Transverse colon (tissue), 4 donors: Measurements from ENCODE around the gene BPNT1. TPM values are rescaled to one million over a fixed set of nuclear protein-coding genes. Genes with fewer than 3 reads are reported as not detected.

ENCODE experiments used
- DNase-seq: peaks from one replicate; pipeline ENCODE4 v3.0.0-alpha.2; 2019
- H3K27ac ChIP-seq, 4 donors: fragments of 200-600 bp; sonication (generic); 2 replicates each; pipeline ENCODE4 v1.5.1; 2016 to 2018; ENCODE audit warnings: inconsistent platforms in 4 of 4
- H3K27me3 ChIP-seq: fragments of 200-600 bp; sonication (generic); 2 replicates; pipeline ENCODE4 v1.5.1; 2017; ENCODE audit warnings: inconsistent platforms
- H3K36me3 ChIP-seq, 4 donors: fragments of 200-600 bp; sonication (generic); 2 replicates each; pipeline ENCODE4 v1.5.1; 2017 to 2019; ENCODE audit warnings: inconsistent platforms in 4 of 4
- H3K4me1 ChIP-seq, 4 donors: fragments of 200-600 bp; sonication (generic); 2 replicates each; pipeline ENCODE4 v1.5.1; 2017 to 2020; ENCODE audit warnings: inconsistent platforms in 4 of 4
- H3K4me3 ChIP-seq, 4 donors: fragments of 200-600 bp; sonication (generic); 1 replicate in 1 of 4; 2 replicates in 3 of 4; pipeline versions ENCODE4 v1.5.1 to v1.6.1; 2017 to 2019; ENCODE audit warnings: inconsistent platforms in 4 of 4
- H3K9me3 ChIP-seq, 2 donors: fragments of 200-600 bp; sonication (generic); 2 replicates each; pipeline ENCODE4 v1.5.1; 2017 to 2019; ENCODE audit warnings: inconsistent platforms in 2 of 2
- EP300 ChIP-seq: sonication (generic); formaldehyde crosslinking; IDR thresholded peaks from one replicate; pipeline ENCODE4 v1.6.1; 2017; ENCODE audit warnings: antibody characterized with exemption, low read depth
- POLR2A ChIP-seq: fragments of 450-650 bp; IDR thresholded peaks from one replicate; pipeline ENCODE4 v1.6.1; 2016; ENCODE audit warnings: antibody characterized with exemption, mild to moderate bottlenecking, moderate library complexity
- POLR2AphosphoS5 ChIP-seq, 3 donors: sonication (generic); formaldehyde crosslinking; IDR thresholded peaks; one replicate each; pipeline ENCODE4 v1.6.1; 2016; ENCODE audit warnings: antibody characterized with exemption in 3 of 3
- whole genome bisulfite sequencing, 2 donors: methylation state at CpG; one replicate each; pipeline ENCODE4 v1.1.5; 2018; ENCODE audit warnings: low coverage in 1 of 2; 5-methylcytosine and 5-hydroxymethylcytosine counted together
- in situ Hi-C, 4 donors: fragments of 200-750 bp; cut with MboI; loops; one replicate each; pipeline versions ENCODE4 v1.15.0 to v1.15.1; 2017; ENCODE audit warnings: low sequenced_read_pairs in 3 of 4, low pct_ligation_motif_present in 1 of 4, low pct_unique_long_range_greater_than_20kb in 1 of 4
- intact Hi-C: fragments of 100-400 bp; cut with DNase I; formaldehyde crosslinking; loops from one replicate; pipeline ENCODE4 v1.15.1; 2023; ENCODE audit warnings: low total_unique reads
- total RNA-seq, 4 donors: library from RNA; depleted of rRNA; stranded (reverse); fragments of >200 nt; gene quantifications; one replicate each; pipeline ENCODE4 v1.1.0, GENCODE V29; 2016
- TF ChIP-seq, protein P1 (sequence below), 5 experiments: fragments of 200-600 bp in 3 of 5; fragments of 450-650 bp in 2 of 5; sonication (generic) in 3 of 5; IDR thresholded peaks; 1 replicate in 2 of 5; 2 replicates in 3 of 5; pipeline ENCODE4 v1.5.1; 2016 to 2017; ENCODE audit warnings: antibody characterized with exemption in 5 of 5, inconsistent platforms in 3 of 5, mild to moderate bottlenecking in 2 of 5, moderate library complexity in 1 of 5

BPNT1 gene, protein sequence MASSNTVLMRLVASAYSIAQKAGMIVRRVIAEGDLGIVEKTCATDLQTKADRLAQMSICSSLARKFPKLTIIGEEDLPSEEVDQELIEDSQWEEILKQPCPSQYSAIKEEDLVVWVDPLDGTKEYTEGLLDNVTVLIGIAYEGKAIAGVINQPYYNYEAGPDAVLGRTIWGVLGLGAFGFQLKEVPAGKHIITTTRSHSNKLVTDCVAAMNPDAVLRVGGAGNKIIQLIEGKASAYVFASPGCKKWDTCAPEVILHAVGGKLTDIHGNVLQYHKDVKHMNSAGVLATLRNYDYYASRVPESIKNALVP
- total RNA-seq, result 10 to 100 TPM; 17.7 to 73.9 (median 45.7) TPM

GRCh38 chr1:220089650-220090556, at the start of gene BPNT1:
BPNT1 (minus strand) TSS chr1:220089788; CDS start chr1:220079846, 9,942 bp downstream.
- intact Hi-C loops, result no loop called here
- H3K36me3 ChIP-seq, result no peaks in the 10 kb centered on the region
- WGBS, 2 donors, result 4 to 6% methylated on average over 19 to 35 of the region's 35 CpGs
- H3K27ac ChIP-seq, result peak within 1 kb of the TSS; percentile 72 to 85 (median 77)
- no peaks in the 10 kb centered on the region for H3K27me3 ChIP-seq
- TF ChIP-seq POLR2A (peak; percentile 75), EP300 (no peak), POLR2AphosphoS5 (IDR thresholded peaks at IDR 0.05) (peak; percentile 84 to 92 (median 86))
- TF ChIP-seq, protein P1, sequence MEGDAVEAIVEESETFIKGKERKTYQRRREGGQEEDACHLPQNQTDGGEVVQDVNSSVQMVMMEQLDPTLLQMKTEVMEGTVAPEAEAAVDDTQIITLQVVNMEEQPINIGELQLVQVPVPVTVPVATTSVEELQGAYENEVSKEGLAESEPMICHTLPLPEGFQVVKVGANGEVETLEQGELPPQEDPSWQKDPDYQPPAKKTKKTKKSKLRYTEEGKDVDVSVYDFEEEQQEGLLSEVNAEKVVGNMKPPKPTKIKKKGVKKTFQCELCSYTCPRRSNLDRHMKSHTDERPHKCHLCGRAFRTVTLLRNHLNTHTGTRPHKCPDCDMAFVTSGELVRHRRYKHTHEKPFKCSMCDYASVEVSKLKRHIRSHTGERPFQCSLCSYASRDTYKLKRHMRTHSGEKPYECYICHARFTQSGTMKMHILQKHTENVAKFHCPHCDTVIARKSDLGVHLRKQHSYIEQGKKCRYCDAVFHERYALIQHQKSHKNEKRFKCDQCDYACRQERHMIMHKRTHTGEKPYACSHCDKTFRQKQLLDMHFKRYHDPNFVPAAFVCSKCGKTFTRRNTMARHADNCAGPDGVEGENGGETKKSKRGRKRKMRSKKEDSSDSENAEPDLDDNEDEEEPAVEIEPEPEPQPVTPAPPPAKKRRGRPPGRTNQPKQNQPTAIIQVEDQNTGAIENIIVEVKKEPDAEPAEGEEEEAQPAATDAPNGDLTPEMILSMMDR (IDR thresholded peaks at IDR 0.05), result peak in 2 of 5 experiments; percentile 22 to 37
- no peaks in the 10 kb centered on the region for H3K9me3 ChIP-seq
- peak; percentile 99 for DNase-seq
- peak within 1 kb of the TSS; percentile 35 to 66 (median 52) for H3K4me3 ChIP-seq
- peaks cover 8 to 15% (median 12%) of the 10 kb centered on the region in 4 donors for H3K4me1 ChIP-seq
- in situ Hi-C loops, result no loop called here

- Histone ChIP-seq H3K27ac (peak overlapping the region in 3 of 4 donors; percentile 31 to 53 (median 45)), H3K4me1 (peaks cover 0 to 12% (median 6%) of the 10 kb centered on the region in 4 donors), H3K4me3 (no peak overlapping the region), H3K36me3 (peaks cover 0 to 61% (median 11%) of the 10 kb centered on the region in 4 donors), H3K27me3 (no peaks in the 10 kb centered on the region), H3K9me3 (no peaks in the 10 kb centered on the region)
- no peak for DNase-seq
- 59 to 64% methylated on average over 9 of the region's 9 CpGs for WGBS, 2 donors
- in situ Hi-C loops (no loop called here), intact Hi-C loops (no loop called here)
- peak; percentile 34 for TF ChIP-seq EP300
- no peak for TF ChIP-seq POLR2A
These were observed 47.6 kb upstream of the BPNT1 start for GRCh38 chr1:220137019-220137786.

DNA sequence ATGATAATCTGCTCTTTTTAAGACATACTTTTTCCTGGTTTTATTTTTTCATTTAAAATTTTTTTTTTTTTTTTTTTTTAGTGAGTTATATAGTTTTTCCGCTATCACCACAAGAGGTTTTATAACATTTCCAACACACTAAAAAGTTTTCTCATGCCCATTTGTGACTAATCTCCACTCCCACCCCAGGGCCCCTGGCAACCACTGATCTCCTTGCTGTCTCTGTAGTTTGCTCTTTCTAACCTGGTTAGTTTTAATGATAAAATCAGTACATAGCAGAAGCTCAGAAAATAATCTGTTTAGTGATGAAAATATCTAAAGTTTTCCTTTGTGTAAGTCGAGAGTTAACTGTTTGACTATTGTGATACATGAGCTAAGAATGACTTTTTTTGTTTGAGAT, 46.2 kb upstream of the BPNT1 start:
- peaks cover 0 to 12% (median 6%) of the 10 kb centered on the region in 4 donors for H3K4me1 ChIP-seq
- in situ Hi-C loops (no loop called here), intact Hi-C loops (no loop called here)
- no peak for DNase-seq
- TF ChIP-seq POLR2AphosphoS5 (IDR thresholded peaks at IDR 0.05) (no peak), EP300 (no peak), POLR2A (no peak)
- TF ChIP-seq, protein P1 (IDR thresholded peaks at IDR 0.05), result no peak
- peaks cover 0 to 54% (median 11%) of the 10 kb centered on the region in 4 donors for H3K36me3 ChIP-seq
- H3K27ac ChIP-seq, result no peak overlapping the region
- H3K27me3 ChIP-seq, result no peaks in the 10 kb centered on the region
- no peak overlapping the region for H3K4me3 ChIP-seq
- H3K9me3 ChIP-seq, result no peaks in the 10 kb centered on the region
- 91 to 92% methylated on average over 2 of the region's 2 CpGs for WGBS, 2 donors

DNA sequence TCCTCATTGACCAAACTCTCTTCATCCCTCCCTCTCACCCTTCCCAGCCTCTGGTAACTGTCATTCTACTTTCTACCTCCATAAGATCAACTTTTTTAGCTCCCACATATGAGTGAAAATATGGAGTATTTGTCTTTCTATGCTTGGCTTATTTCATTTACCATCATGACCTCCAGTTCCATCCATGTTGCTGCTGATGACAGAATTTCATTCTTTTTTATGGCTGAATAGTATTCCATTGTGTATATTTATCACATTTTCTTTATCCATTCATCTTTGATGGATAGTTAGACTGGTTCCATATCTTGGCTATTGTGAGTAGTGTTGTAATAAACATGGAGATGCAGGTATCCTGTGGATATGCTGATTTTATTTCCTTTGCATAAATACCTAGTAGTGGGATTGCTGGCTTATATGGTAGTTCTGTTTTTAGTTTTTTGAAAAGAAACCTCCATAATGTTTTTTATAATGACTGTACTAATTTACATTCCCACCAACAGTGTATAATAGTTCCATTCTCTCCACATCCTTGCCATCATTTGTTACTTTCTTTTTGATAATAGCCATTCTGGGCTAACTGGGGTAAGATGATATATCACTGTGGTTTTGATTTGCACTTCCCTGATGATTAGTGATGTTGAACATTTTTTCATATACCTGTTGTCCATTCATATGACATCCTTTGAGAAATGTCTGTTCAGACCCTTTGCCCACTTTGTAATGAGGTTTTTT, 40.1 kb upstream of the BPNT1 start:
- Histone ChIP-seq H3K27ac (no peak overlapping the region), H3K4me1 (peaks cover 0 to 5% (median 0%) of the 10 kb centered on the region in 4 donors), H3K36me3 (peaks cover 0 to 35% (median 15%) of the 10 kb centered on the region in 4 donors), H3K9me3 (no peaks in the 10 kb centered on the region), H3K27me3 (no peaks in the 10 kb centered on the region), H3K4me3 (no peak overlapping the region)
- TF ChIP-seq, protein P1 (IDR thresholded peaks at IDR 0.05), result no peak
- TF ChIP-seq EP300 (no peak), POLR2AphosphoS5 (IDR thresholded peaks at IDR 0.05) (no peak), POLR2A (no peak)
- intact Hi-C loops, result no loop called here
- no peak for DNase-seq
- in situ Hi-C loops, result no loop called here
